Inflammatory macrophage treated with lipopolysaccharide for 1 hour (primary cell): ENCODE results near the gene KCNH1.

Source experiments
- DNase-seq, 2 donors: peaks; one replicate each; pipeline ENCODE4 v3.0.0-alpha.2; 2020 to 2022

Gene KCNH1

GRCh38 chr1:210916548-210916947, 217.4 kb downstream of the KCNH1 start:
- DNase-seq: no peak

- no peak for DNase-seq
Measured at GRCh38 chr1:210915890-210916507, 217.9 kb downstream of the KCNH1 start.

DNA sequence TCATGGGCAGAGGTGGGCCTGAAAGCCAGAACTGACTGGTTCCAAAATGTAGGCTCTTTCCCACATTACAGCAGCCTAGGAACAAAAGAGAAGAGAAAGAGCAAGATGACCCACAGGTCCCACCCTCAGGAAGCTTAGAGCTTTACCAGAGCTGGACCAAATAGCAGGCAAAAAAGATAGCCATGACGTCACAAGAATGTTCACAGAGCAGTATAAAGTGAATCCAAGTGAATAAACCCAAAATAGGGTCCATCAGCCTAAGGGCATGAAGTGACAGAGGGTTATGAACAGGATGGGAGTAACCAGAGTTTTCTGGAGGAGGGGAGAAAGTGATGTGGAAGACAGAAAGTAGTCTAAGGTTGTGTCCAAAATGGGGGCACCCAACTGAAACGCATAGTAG, 221.2 kb downstream of the KCNH1 start:
- DNase-seq: no peak

DNA sequence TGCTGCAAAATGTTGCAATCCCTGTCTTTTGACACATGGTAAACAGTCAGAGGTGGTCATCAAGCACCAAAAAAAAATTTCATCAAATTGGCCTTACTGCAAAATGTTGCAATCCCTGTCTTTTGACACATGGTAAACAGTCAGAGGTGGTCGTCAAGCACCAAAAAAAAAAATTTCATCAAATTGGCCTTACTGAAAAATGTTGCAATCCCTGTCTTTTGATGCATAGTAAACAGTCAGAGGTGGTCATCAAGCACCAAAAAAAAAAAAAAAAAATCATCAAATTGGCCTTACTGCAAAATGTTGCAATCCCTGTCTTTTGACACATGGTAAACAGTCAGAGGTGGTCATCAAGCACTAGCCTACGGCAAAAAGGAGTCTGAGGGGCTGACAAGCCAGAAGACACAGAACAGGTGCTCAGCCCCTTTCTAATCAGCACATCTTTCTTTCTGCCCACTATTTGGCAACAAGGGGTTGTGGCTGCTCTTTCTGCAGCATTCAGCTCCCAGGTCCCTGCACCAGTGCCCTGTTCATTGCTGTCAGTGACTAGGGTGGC, 223.8 kb downstream of the KCNH1 start:
- DNase-seq: no peak

DNA sequence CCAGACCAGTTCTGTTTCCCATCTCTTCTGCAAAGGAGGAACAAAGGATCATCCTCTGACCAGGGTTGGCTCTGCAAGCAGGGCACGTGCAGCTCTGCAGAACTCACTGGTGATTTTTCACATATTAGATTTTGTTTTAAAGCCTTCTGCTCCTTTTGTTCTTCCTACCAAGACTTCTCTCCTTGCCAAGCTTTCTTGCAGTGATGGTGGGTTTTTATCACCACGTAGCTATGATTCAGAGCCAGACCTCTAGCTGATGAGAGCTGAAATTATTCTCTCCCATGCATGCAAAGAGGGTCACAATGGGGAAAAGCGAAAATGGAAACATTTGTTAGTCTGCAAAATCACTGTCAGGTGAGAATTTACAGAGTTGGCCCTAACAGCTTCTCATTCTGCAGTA, 225.2 kb downstream of the KCNH1 start:
- no peak for DNase-seq

DNA sequence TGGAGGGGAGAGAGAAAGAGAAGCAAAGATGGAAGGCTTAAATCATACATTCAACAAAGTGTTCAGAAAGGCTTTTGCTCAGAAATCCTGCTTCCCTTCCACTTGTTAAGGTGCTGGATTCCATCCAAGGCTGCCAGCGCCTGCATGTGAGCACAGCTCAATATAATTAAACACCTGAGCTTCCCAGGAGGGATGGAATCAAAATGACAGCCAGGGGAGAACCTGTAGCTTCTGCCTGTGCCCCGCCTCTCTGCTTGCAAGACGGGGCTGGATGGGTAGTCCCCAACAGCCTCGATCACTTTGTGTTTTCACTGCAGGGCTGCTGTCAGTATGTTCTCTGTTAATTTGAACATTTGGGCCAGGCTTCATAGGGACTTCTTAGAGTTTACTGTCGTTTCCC, 225.7 kb downstream of the KCNH1 start:
- DNase-seq: no peak

- no peak for DNase-seq
Measured at GRCh38 chr1:210907251-210907805, 226.6 kb downstream of the KCNH1 start.

DNA sequence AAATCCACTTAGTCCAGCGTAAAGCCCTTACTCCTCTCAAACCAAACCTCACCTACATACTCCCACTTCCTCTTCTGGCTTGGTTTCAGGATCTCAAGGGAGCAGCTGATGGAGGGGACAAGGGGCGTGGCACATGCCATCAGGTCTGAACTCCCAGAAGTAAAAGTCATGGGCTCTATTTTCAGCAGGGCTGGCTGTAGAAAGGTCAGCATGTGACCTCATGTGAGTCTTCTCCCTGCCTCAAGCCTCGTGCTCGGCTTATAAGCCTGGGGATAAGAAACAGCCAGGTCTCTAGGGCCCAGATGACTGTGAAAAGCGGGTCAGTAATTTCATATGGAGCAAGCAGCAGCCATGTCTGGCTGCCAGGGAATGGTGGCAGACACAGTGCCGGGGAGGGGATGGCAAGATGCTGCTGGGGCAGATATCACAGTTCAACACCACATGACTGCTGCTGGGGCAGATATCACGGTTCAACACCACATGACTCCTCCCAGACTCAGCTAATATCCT, 227.9 kb downstream of the KCNH1 start:
- DNase-seq: no peak

DNA sequence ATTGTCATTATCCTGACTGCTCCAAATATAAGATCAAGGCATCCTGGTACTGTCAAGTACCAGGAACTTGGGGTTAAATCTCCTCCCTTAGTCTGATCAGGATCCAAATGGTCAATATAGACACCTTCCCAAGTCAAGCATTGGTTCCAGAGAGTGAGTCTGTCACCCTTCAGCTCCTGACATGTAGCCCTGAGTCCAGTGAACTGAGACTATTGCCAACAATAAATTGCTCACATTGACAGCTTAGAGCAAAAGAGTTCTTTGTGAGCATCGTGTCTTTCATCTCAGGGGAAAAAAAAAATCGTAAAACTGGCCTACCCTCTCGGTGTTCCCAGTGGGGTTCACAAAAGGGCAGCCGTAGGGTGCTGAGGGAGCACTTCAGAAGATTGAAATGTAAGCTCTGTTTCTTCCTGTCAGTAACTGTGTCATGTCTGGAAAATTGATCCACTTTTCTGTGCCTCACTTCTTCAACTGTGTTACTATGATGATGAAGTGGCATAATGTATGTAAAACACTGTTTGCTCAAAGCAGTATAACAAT, 228.5 kb downstream of the KCNH1 start:
- DNase-seq: no peak

DNA sequence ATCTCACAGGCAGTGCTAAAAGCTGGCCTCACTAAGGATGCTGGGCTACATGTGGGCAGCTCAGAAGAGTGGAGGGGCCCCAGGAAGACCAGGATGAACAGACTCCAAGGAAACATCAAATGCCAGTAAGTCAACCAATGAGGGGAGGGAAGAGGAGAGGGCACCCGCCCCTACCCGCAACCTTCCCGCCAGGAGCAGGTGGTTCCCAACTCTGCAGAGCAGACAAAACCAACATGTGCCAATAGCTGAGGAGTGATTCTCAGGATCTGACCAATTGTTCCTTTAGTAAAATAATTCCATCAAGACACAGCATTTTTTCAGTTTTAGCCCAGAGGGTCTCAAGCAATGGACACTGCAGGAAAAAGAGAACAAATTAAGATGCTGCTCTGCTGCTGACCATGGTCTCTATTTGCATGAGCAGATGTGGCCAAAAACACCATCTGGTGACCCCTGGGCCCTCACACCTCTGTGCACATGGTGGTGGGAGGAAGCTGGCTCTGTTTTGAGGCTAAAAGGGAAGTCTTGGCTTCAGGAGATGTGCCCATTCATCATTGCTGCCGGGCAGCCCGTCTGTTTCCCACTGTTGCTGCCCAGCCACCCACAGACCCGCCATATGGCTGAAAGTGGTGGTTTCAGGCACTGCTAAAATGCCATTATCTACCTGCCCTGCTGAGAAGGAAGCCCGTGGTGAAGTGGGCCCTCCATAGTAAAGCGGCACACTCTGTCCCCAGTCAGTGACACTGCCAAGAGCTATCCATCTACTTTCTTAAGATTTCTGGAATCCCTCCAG, 231.8 kb downstream of the KCNH1 start:
- no peak for DNase-seq

DNA sequence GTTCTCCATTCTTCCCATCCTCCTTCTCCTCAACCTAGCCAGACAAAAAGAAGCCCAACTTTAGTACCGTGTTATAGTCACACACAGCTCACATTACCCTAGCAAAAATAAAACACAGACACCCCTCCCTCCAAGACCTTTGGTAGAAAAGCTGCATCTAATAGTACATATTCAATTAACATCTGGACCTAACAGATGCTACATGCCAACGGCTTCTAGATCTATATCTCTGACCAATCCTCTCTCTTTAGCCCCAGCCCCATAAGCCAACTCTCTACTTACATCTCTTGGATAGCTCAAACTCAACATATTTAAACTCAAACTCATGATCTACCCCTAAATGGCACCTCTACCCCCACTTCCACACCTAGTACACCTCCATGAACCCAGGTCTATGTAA, 233.1 kb downstream of the KCNH1 start:
- no peak for DNase-seq

DNA sequence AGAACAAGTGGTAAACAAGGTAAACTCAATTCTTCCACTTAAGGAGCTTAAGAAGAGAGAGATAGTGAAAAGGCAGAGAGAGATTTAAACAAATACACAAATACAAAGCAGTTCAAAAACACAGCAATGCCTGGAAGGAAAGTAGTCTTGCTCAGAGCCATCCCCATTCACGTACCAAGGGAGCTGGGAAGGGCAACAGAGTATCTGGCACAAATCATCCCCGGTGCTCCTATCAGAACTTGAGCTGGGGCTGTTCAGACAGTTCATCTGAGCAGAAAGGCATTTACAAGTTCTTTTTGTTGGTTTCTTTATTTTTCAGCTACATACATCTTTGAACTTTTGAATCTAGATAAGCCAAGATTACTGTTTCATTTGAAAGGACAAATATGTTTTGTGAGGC, 233.9 kb downstream of the KCNH1 start:
- no peak for DNase-seq

GRCh38 chr1:210899676-210900075, 234.3 kb downstream of the KCNH1 start:
- no peak for DNase-seq

DNA sequence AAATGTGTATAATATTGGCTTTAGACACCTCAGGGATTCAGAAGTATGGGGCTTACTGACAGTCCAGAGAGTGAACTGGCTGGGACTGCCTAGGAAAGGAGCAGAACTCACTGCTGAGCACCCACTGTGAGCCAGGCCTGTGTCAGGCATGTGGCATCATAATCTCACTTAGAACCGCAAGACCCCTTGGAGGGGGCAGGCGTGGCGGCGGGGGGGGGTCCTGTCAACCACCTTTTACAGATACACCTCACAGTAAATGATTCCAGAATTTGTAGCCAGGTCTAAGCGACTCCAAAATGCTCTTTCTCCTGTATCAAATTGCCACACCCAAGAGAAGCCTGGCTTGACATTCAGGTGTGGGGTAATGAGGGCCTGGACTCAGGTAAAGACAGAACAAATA, 235.5 kb downstream of the KCNH1 start:
- no peak for DNase-seq

GRCh38 chr1:210883821-210884220, 250.1 kb downstream of the KCNH1 start:
- no peak for DNase-seq

DNA sequence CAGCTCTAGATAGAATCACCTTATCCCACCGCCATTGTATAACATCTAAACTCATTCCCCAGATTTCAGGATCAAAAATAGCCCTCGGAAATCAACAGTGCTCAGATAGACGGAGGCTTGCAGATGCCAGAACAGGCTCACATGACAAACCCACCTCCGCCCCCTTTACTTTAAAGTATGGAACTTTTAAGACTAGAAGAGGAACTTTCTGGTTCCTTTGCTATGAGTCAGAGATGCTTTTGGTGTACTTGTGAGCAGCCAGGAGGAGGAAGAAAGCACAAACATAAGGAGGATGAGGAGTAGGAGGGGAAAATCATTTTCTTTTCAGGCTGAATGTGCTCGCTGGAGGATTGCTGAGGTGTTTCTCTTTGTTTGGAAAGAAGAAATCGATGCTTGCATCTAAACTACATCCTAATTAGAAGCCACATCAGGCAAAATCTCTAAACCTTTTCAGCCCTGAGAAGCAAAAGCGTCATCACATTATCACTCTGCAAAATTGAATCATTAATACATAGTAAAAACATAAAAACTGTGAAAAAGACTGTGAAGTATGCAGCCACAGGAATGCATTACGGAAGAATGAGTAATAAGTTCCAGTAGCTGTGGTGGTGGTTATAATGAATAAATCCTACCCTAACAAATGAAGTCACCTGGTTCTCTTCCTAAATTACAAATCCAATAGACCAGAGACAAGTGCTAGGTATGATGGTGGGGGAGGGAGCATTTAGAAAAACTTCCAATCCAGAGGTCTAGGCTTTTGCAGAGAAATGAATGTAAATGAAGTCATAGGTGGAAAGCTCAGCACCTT, 251.3 kb downstream of the KCNH1 start:
- no peak for DNase-seq

DNA sequence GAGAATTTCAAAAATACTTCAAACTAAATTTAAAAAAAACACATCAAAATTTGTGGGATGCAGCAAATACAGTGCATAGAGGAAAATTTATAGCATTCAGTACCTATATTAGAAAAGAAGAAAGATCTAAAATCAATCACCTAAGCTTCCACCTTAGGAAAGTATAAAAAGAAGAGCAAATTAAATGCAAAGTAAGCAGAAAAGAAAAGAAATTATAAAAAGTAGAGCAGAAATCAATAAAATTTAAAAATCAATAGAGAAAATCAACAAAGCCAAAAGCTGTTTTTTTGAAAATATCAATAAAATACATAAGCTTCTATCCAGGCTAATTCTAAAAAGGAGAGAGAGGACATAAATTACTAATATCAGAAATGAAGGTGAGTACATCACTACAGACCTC, 255.4 kb downstream of the KCNH1 start:
- DNase-seq: no peak

DNA sequence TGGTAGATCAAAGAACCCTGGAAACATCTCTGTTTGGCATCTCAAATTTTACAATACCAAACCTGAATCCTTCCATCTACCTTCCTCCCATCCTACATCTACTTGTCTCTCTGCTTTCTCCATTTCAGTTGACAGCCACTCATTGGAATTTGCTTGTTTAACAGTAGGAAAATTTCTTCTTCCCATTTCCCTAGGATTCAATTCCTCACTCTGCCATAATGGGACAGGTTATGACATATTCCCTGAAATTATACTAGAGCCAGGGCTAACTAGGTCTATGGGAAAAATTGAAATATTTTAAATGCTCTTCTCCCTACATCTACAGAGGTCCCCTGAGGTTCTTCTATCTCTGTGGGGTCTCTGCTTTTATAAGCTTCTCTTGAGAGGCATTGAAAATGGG, 257.7 kb downstream of the KCNH1 start:
- DNase-seq: no peak

DNA sequence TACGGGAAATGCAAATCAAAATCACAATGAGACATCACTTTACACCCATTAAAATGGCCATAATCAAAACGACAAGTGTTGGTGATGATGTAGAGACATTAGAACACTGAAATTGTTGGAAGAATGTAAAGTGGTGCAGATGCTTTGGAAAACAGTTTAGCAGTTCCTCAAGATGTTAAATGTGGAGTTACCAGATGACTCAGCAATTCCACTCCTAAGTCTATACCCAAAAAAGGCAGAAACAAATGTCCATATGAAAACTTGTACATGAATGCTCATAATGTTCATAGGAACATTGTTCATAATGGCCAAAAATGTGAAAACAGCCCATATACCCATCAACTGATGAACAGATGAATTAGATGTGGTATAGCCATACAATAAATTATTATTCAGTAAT, 267.4 kb downstream of the KCNH1 start:
- no peak for DNase-seq

GRCh38 chr1:210857705-210858104, 276.2 kb downstream of the KCNH1 start:
- no peak for DNase-seq

- DNase-seq: no peak
Measured at GRCh38 chr1:210857146-210857663, 276.7 kb downstream of the KCNH1 start.

- DNase-seq: no peak
Measured at GRCh38 chr1:210855440-210855839, 278.5 kb downstream of the KCNH1 start.

DNA sequence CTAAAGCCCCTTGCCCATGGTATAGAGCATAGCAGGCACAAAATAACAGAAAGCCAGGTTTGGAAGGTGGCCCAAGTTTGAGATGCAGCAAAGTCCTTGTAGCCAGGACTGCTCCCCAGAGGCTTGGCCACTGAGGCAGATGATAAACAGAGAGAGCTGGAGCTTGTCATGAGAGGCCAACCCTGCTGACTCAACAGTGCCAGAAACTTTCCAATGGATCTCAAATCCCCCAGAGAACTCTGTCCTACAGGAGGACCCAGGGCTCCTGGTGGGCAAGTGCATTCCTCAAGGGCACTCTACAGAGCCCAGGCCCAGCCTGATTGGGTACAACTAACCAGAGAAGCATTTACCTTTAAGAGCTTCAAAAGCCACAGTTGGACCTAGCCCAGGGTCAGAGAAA, 280.7 kb downstream of the KCNH1 start:
- DNase-seq: no peak
